ENCODE measurements around the gene OTULINL.

The OTULINL gene

GRCh38 chr5:14615365-14615764 lies 33.8 kb downstream of the OTULINL start:
- no peak for TF ChIP-seq ZFX (IDR thresholded peaks at IDR 0.05; ENCODE audit: borderline replicate concordance)
- no peak for TF ChIP-seq CTCF (IDR thresholded peaks at IDR 0.05)
- peak overlapping the region; percentile 22; the same call in 1 of the 2 replicates for H3K27ac ChIP-seq

DNA sequence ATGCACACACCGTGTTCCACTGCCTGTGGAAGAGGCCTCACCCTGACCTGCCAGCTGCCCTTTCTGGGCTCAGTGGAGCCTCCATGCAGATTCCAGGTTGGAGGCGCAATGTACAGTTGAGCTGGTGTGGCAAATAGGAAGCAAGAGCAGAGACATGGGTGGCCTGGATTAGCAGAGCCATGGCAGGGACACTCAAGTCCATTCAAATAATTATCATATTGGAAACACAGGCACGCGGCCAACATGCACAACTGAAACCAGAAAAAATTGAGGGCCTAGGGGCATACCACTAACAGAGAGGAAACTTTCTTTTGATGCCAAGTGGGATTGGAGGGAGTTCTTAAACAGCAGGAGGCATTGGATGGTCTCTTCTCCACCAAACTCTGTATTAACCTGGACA lies 35.8 kb downstream of the OTULINL start:
- no peak for TF ChIP-seq CTCF (IDR thresholded peaks at IDR 0.05)
- no peak for TF ChIP-seq ZFX (IDR thresholded peaks at IDR 0.05; ENCODE audit: borderline replicate concordance)
- H3K27ac ChIP-seq: no peak overlapping the region

GRCh38 chr5:14627270-14627669 lies 45.7 kb downstream of the OTULINL start:
- no peak for TF ChIP-seq ZFX (IDR thresholded peaks at IDR 0.05; ENCODE audit: borderline replicate concordance)
- TF ChIP-seq CTCF (IDR thresholded peaks at IDR 0.05): no peak

DNA sequence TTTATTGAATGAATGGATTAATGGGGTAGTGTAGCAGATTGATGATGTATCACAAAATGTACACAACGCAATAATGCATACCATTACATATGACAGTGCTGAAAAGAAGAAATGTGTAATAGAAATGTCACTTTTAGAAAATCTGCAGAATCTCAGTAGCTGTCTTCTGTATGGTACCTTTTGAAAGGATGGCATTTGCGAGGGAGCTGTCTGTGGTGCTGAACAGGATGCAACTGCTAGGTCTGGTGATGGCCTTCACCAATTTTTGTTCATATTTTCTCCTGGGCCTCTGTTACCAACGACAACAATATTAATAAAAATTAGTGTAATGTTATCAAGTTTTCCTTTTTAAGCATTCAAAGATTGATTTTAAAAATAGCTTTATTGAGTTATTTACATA lies 46.8 kb downstream of the OTULINL start:
- peak overlapping the region; percentile 82 for H3K27ac ChIP-seq
- TF ChIP-seq CTCF (IDR thresholded peaks at IDR 0.05) (no peak), ZFX (IDR thresholded peaks at IDR 0.05; ENCODE audit: borderline replicate concordance) (no peak)

More at GRCh38 chr5:14627270-14627669, 45.7 kb downstream of the OTULINL start:
- peak overlapping the region; percentile 82 for H3K27ac ChIP-seq

DNA sequence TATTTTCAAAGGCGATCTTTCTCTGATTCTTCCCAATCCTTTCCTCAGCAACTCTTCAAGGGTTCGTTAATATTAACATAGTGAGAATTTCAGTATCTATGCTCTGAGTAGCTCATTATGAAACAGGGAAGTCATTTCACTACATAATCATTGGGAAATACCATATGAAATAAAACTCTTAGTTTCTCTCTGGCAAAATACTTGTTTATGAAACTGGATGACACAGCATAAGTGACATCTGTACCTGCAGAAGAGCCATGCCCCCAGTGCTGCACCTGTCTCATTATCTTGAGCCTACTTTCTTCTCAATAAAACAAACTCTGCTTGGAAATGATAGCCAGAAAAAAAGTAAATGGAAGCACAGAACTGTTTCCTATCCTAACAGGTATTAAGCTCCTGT lies 49.1 kb downstream of the OTULINL start:
- H3K27ac ChIP-seq: no peak overlapping the region
- TF ChIP-seq ZFX (IDR thresholded peaks at IDR 0.05; ENCODE audit: borderline replicate concordance) (no peak), CTCF (IDR thresholded peaks at IDR 0.05) (no peak)

GRCh38 chr5:14635656-14636055 lies 54.1 kb downstream of the OTULINL start:
- H3K27ac ChIP-seq: no peak overlapping the region
- TF ChIP-seq ZFX (IDR thresholded peaks at IDR 0.05; ENCODE audit: borderline replicate concordance) (no peak), CTCF (IDR thresholded peaks at IDR 0.05) (no peak)

DNA sequence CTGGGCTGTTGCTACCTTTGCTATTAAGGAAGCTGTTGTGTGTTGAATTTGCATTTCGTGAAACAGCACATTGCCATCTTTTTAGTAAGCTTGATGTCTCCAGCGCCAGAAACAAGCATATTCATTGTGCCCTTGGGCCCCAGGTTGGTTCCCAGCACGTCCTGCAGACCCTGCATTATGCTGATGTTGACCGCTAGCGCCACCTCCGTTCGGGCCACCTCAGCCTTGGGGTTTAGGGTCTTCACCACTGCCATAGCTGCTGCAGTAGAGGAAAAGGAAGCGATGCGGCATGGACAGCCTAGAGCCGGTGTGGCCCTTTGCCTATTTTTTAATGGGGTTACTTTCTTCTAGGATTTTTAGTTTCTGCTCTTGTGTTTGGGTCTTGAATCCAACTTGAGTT lies 59.2 kb downstream of the OTULINL start:
- TF ChIP-seq CTCF (IDR thresholded peaks at IDR 0.05): no peak
- no peak for TF ChIP-seq ZFX (IDR thresholded peaks at IDR 0.05; ENCODE audit: borderline replicate concordance)
- H3K27ac ChIP-seq: no peak overlapping the region
